ENCODE data around the gene EVI5.

GRCh38 chr1:92509619-92510018 lies 275.3 kb downstream of the EVI5 start:
- TF ChIP-seq CTCF (IDR thresholded peaks at IDR 0.05) (no peak), POLR2A (IDR thresholded peaks at IDR 0.05) (no peak)

Measured in body of pancreas (tissue), 4 donors.